B cell (primary cell): ENCODE results near the gene C18orf63. TPM values are rescaled to one million over a fixed set of nuclear protein-coding genes. Genes with fewer than 3 reads are reported as not detected.

ENCODE experiments used
- ATAC-seq: fragments of 200-7000 bp; cut with Tn5 transposase; one replicate; pipeline ENCODE4 v1.10.0; 2021; ENCODE audit warnings: low read depth, mild to moderate bottlenecking, moderate number of reproducible peaks, moderate library complexity
- CTCF ChIA-PET: fragments of 350-600 bp; sonication (Branson Sonifier 250); formaldehyde crosslinking; loops from one replicate; lab custom pipeline; 2021; ENCODE audit warnings: antibody characterized with exemption, inconsistent platforms; lab: Charles Lee
- POLR2A ChIA-PET: fragments of 350-600 bp; sonication (Branson Sonifier 250); formaldehyde crosslinking; loops from one replicate; lab custom pipeline; 2021; ENCODE audit warnings: antibody characterized with exemption; lab: Charles Lee
- DNase-seq: peaks from one replicate; pipeline ENCODE4 v3.0.0; 2013
- H2AFZ ChIP-seq: 2 replicates; pipeline ENCODE4 v1.6.1; 2012; ENCODE audit warnings: mild to moderate bottlenecking, low read depth, low read length; ENCODE audit not compliant: insufficient read depth, poor library complexity, severe bottlenecking
- H3K27ac ChIP-seq, 2 donors: 1 replicate in 1 of 2; 2 replicates in 1 of 2; pipeline ENCODE4 v1.5.1; 2012 to 2013; ENCODE audit warnings: low read length in 2 of 2, mild to moderate bottlenecking in 2 of 2, moderate library complexity in 1 of 2
- H3K27me3 ChIP-seq, 4 experiments: fragments of 200-600 bp in 1 of 4; sonication (generic) in 1 of 4; replicated peaks in 1 of 4; 1 replicate in 2 of 4; 2 replicates in 2 of 4; pipeline versions ENCODE4 v1.6.1 to v1.7.0; 2013 to 2016; ENCODE audit warnings: low read length in 3 of 4, mild to moderate bottlenecking in 2 of 4, mixed read lengths in 1 of 4, moderate library complexity in 1 of 4; ENCODE audit not compliant: insufficient read depth in 4 of 4, control insufficient read depth in 3 of 4; ENCODE audit errors: control extremely low read depth in 1 of 4
- H3K36me3 ChIP-seq, 2 experiments: replicated peaks in 1 of 2; 1 replicate in 1 of 2; 2 replicates in 1 of 2; pipeline versions ENCODE4 v1.6.1 to v1.7.1; 2013; ENCODE audit warnings: low read length in 1 of 2; ENCODE audit not compliant: insufficient read depth in 2 of 2, control insufficient read depth in 1 of 2; ENCODE audit errors: control extremely low read depth in 1 of 2, extremely low read depth in 1 of 2
- H3K4me1 ChIP-seq, 2 donors: fragments of 200-600 bp in 1 of 2; sonication (generic) in 1 of 2; 1 replicate in 1 of 2; 2 replicates in 1 of 2; pipeline versions ENCODE4 v1.5.1 to v1.6.1; 2013 to 2017; ENCODE audit warnings: low read length in 2 of 2; ENCODE audit not compliant: control insufficient read depth in 2 of 2, insufficient read depth in 2 of 2
- H3K4me2 ChIP-seq: replicated peaks from 2 replicates; pipeline ENCODE3; 2012; ENCODE audit warnings: mild to moderate bottlenecking, low read depth, low read length; ENCODE audit not compliant: poor library complexity, severe bottlenecking
- H3K4me3 ChIP-seq, 5 experiments: fragments of 200-600 bp in 1 of 5; sonication (generic) in 1 of 5; 1 replicate in 3 of 5; 2 replicates in 2 of 5; pipeline versions ENCODE4 v1.5.1 to v1.7.0; 2011 to 2016; ENCODE audit warnings: low read length in 4 of 5, mild to moderate bottlenecking in 4 of 5, low read depth in 2 of 5, control low read depth in 1 of 5, moderate library complexity in 1 of 5; ENCODE audit not compliant: insufficient read depth in 1 of 5; ENCODE audit errors: control extremely low read depth in 1 of 5, extremely low read depth in 1 of 5
- H3K79me2 ChIP-seq: fragments of 200-600 bp; sonication (generic); one replicate; pipeline ENCODE4 v1.6.0; 2016; ENCODE audit warnings: low read length; ENCODE audit not compliant: control insufficient read depth, insufficient read depth
- H3K9ac ChIP-seq: fragments of 200-600 bp; sonication (generic); 2 replicates; pipeline ENCODE4 v1.6.1; 2017; ENCODE audit warnings: mild to moderate bottlenecking, low read length, moderate library complexity
- H3K9me3 ChIP-seq, 3 donors: one replicate each; pipeline versions ENCODE4 v1.6.1 to v1.7.1; 2013; ENCODE audit warnings: low read length in 2 of 3; ENCODE audit not compliant: control insufficient read depth in 2 of 3, insufficient read depth in 1 of 3; ENCODE audit errors: control extremely low read depth in 1 of 3
- H4K20me1 ChIP-seq: 2 replicates; pipeline ENCODE4 v1.6.0; 2012; ENCODE audit warnings: mild to moderate bottlenecking, low read length; ENCODE audit not compliant: insufficient read depth, control insufficient read depth, poor library complexity, severe bottlenecking
- H3K27ac Mint-ChIP-seq: one replicate; pipeline ENCODE4 v1.8.0; 2021; ENCODE audit warnings: mixed read lengths
- H3K27me3 Mint-ChIP-seq: one replicate; pipeline ENCODE4 v1.8.0; 2021; ENCODE audit warnings: mixed read lengths
- H3K4me1 Mint-ChIP-seq: one replicate; pipeline ENCODE4 v1.8.0; 2021; ENCODE audit warnings: mixed read lengths
- H3K4me3 Mint-ChIP-seq: one replicate; pipeline ENCODE4 v1.8.0; 2021; ENCODE audit warnings: mixed read lengths
- H3K9me3 Mint-ChIP-seq: one replicate; pipeline ENCODE4 v1.8.0; 2022; ENCODE audit warnings: mixed read lengths; ENCODE audit not compliant: insufficient read depth
- CTCF ChIP-seq: fragments of 200-600 bp; IDR thresholded peaks from one replicate; pipeline ENCODE4 v1.8.0; 2022; ENCODE audit warnings: antibody characterized with exemption, mild to moderate bottlenecking
- EZH2 ChIP-seq: IDR thresholded peaks from 2 replicates; pipeline ENCODE4 v1.6.1; 2012; ENCODE audit warnings: borderline replicate concordance, low read depth, mild to moderate bottlenecking, moderate library complexity, low read length; ENCODE audit not compliant: insufficient read depth, poor library complexity, severe bottlenecking
- WGBS: methylation state at CpG from one replicate; pipeline ENCODE4 v1.1.5; 2013; ENCODE audit warnings: missing lambda C conversion rate; ENCODE audit not compliant: insufficient coverage; 5-methylcytosine and 5-hydroxymethylcytosine counted together
- intact Hi-C: fragments of 100-400 bp; cut with micrococcal nuclease; formaldehyde crosslinking; loops from one replicate; pipeline ENCODE4 v1.10.0; 2022
- polyA plus RNA-seq: library from polyadenylated mRNA; depleted of rRNA; stranded (reverse); fragments of >200 nt; gene quantifications from 2 replicates; pipeline ENCODE4 v1.2.3, GENCODE V29; 2012
- total RNA-seq, 2 donors: library from RNA; stranded (reverse); fragments of 120-200 nt in 1 of 2; gene quantifications; 1 replicate in 1 of 2; 2 replicates in 1 of 2; pipeline versions ENCODE4 v1.2.3 to v1.2.4, GENCODE V29; 2013 to 2022

Gene C18orf63
- total and polyA plus RNA-seq, 2 donors (not counting 1 experiment from before 2014, with no cell fraction given), result not detected

GRCh38 chr18:74289137-74289536 lies 26.5 kb upstream of the C18orf63 start:
- Histone ChIP-seq H3K27me3 (no peaks in the 10 kb centered on the region), H3K27ac (no peak overlapping the region), H3K4me2 (no peak overlapping the region), H2AFZ (no peak overlapping the region), H3K79me2 (peaks cover 35% of the 10 kb centered on the region), H3K36me3 (no peaks in the 10 kb centered on the region), H3K4me1 (peaks cover 15 to 26% of the 10 kb centered on the region in 2 donors), H4K20me1 (peaks cover 12% of the 10 kb centered on the region), H3K9ac (no peak overlapping the region), H3K9me3 (peaks cover 0 to 3% (median 0%) of the 10 kb centered on the region in 3 donors), H3K4me3 (no peak overlapping the region)
- DNase-seq (no peak), ATAC-seq (no peak)
- Mint-ChIP-seq H3K27ac (no peak overlapping the region), H3K9me3 (no peaks in the 10 kb centered on the region), H3K4me1 (peaks cover 57% of the 10 kb centered on the region), H3K4me3 (peak overlapping the region; percentile 52), H3K27me3 (no peaks in the 10 kb centered on the region)
- WGBS, result 80% methylated on average over 1 of the region's 3 CpGs
- intact Hi-C loops, result no loop called here
- TF ChIP-seq EZH2 (no peak), CTCF (no peak)
- ChIA-PET POLR2A (no interaction called here), CTCF (no interaction called here)

- ATAC-seq (no peak), DNase-seq (no peak)
- Histone ChIP-seq H3K79me2 (peaks cover 32% of the 10 kb centered on the region), H3K4me3 (no peak overlapping the region), H3K9ac (no peak overlapping the region), H2AFZ (no peak overlapping the region), H4K20me1 (peaks cover 12% of the 10 kb centered on the region), H3K9me3 (peaks cover 0 to 3% (median 0%) of the 10 kb centered on the region in 3 donors), H3K27me3 (no peaks in the 10 kb centered on the region), H3K4me1 (peaks cover 15 to 26% of the 10 kb centered on the region in 2 donors), H3K27ac (no peak overlapping the region), H3K4me2 (no peak overlapping the region), H3K36me3 (no peaks in the 10 kb centered on the region)
- intact Hi-C loops, result loop anchor here (5.0 kb wide), 1 partner anchor 43 kb away; no protein-coding TSS in a partner anchor
- H3K9me3 Mint-ChIP-seq, result no peaks in the 10 kb centered on the region
- POLR2A ChIA-PET, result no interaction called here
- no peak overlapping the region for H3K27ac Mint-ChIP-seq
- H3K27me3 Mint-ChIP-seq, result no peaks in the 10 kb centered on the region
- peak overlapping the region; percentile 11 for H3K4me3 Mint-ChIP-seq
- CTCF ChIA-PET, result no interaction called here
- H3K4me1 Mint-ChIP-seq, result peaks cover 49% of the 10 kb centered on the region
- 98% methylated on average over 5 of the region's 7 CpGs for WGBS
- no peak for TF ChIP-seq EZH2
- TF ChIP-seq CTCF, result no peak
Measured at GRCh38 chr18:74290021-74290420, 25.6 kb upstream of the C18orf63 start.
